Measurements from ENCODE around the gene GPR15LG.
A peak's percentile ranks its signal among the peaks of the same experiment; 100 is the strongest.
"Not testable (repeated sequence)": the region's sequence is repeated elsewhere in the genome, so short reads cannot be mapped to it uniquely, and the experiment has no call there.

Gene GPR15LG

DNA sequence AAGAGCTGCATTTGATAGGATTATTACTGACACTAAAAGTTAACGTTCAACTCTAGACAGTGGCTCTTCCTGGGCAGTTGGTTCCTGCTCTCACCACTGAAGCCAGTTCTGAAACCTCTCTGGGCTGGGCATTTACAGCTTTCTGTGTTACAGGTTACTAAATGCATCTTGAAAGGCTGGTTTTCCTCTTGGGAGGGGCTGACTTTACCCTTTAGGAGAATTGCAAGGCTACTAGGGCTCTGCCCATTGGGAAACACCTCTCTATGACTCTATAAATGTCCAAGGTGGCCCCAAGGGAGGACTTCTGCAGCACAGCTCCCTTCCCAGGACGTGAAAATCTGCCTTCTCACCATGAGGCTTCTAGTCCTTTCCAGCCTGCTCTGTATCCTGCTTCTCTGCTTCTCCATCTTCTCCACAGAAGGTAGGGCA is at the start of gene GPR15LG:
Gene GPR15LG (plus strand): TSS at position 301 of the 429 bp plus-strand sequence. CDS start 51 bp downstream, at position 352.
- no peak for DNase-seq

DNA sequence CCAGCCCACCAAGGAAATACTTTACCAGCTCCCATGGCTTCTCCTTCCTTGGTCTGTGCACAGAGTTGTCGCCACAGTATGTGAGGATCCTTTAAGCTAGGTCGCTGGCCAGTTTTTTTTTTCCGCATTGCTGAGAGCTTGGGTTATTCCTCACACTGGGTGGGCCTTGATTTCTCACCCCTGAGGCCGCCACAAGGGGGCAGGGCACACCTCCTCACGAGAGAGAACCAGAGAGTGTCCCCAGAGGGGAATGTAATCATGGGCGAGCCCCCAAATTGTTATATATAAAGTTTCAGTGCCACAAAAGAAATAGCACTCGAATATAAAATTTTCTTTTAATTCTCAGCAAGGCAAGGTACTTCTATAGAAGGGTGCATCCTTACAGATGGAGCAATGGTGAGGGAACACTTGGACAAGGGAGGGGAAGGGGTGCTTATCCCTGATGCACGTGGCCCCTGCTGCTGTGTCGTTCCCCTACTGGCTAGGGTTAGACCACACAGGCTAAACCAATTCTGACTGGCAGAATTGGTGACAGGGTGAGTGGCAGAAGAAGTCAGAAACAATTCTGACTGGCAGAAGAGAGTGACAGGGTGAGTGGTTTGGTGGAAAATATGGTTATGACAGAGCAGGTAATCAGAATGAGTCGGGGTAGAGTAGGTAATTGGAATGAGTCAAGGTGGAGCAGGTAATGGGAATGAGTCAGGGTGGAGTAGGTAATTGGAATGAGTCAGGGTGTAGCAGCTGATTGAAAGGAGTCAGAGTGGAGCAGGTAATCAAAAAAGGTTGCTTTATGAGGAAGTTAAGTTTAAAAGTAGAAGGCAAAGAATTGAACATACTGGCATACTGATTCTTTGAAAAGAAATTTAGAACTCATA is 47.5 kb upstream of the GPR15LG start:
- not testable (repeated sequence) for DNase-seq

DNA sequence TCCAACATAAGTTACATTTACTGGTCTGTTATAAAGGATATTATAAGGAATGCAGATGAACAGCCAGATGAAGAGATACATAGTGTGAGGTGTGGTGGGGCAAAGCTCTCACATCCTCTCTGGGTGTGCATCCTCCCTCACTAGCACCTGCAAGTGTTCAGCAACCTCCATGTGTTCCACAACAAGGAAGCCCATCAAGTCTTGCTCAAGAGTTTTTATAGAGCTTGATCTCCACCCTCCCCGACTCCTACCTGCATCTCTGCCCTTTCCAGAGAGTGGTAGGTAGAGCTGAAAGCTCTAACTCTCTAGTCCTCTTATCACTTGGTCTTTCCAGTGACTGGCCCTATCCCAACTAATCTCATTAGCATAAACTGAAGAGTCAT is 46.8 kb upstream of the GPR15LG start:
- DNase-seq, result no peak

GRCh38 chr10:84135836-84136235 is 37.8 kb upstream of the GPR15LG start:
- DNase-seq, result no peak

DNA sequence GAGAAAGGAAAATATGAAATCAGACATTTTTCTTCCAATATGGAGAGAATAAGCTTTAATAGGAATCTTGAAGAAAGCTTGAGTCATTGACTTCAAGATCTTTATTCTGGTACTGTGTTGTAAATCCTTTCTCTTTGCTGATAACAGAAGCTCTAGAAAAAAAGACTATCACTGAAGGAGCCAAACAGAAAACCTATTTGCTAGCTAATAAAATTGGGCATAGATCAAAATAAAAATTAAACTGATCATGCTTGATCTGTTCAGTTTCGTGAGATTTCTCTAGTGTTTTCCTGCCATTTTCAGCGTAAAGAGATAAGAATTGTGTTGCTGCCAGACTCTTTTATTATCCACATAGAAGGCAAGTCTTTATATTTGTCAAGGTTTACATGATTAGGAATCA is 35.8 kb upstream of the GPR15LG start:
- DNase-seq, result no peak

DNA sequence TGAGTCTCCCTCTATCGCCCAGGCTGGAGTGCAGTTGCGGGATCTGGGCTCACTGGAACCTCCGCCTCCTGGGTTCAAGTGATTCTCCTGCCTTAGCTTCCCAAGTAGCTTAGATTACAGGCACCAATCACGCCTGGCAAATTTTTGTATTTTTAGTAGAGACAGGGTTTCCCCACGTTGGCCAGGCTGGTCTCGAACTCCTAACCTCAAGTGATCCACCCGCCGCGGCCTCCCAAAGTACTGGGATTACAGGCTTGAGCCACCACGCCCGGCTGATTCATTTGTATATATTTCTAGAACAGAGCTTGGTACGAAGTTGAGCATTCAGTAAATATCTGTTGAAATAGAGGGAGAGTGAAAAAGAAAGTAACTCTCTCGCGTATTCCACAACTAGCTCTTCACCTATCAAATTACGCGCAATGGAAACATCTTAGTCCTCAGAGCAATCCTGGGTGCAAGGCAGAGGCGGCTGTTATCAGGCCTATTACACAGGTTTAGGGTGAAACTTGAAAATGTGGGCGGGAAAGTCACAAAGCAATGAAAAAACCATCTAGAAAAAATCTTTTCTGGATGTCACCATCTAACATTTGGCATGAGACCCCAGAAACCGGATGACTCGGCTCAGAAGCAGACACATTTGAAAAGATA is 35.0 kb upstream of the GPR15LG start:
- DNase-seq, result peak; percentile 67

DNA sequence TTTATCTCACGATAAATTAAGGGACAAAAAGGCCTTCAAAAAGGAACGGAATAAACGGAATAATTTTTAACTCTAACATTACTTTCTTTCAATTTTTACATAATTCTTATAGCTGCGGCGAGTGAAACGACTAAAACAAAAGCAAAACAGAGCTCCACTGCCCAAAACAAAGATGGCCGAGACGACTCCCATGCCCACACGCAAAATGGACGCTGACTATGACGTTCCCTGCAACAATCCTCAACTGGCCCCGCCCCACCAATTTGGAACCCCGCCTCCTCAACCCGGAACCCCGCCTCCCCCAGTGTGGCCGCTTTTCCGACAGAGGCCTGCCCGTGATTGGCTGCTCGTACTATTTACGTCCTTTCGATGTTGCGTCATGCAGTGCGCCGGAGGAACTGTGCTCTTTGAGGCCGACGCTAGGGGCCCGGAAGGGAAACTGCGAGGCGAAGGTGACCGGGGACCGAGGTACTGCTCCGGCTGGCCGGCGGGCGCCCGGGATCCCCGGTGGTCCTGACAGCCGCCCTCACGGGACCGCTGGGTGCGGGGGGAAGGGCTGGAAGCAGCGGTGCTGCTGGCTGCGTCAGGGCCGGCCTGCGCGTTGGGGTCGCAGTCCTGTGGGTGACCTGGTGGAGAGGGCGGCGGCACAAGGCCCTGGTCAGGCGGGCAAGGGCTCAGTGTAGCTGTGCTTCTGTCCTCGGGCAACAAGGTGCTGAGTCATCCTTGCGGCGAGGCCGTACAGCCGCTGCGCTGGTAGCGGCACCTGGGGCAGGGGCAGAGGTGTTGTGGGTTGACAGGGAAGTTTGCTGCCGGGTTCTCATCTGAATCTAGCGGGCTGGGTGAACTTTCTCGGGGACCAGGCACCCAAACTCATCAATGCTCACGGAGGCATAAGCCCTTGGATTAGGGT is 34.2 kb upstream of the GPR15LG start, which contains the start of gene GHITM:
Gene GHITM (plus strand): TSS at position 384 of the 910 bp plus-strand sequence. CDS start 1,992 bp downstream, outside the sequence.
- peak; percentile 96 for DNase-seq

- no peak for DNase-seq
These were observed 33.6 kb upstream of the GPR15LG start for GRCh38 chr10:84140036-84140379.

DNA sequence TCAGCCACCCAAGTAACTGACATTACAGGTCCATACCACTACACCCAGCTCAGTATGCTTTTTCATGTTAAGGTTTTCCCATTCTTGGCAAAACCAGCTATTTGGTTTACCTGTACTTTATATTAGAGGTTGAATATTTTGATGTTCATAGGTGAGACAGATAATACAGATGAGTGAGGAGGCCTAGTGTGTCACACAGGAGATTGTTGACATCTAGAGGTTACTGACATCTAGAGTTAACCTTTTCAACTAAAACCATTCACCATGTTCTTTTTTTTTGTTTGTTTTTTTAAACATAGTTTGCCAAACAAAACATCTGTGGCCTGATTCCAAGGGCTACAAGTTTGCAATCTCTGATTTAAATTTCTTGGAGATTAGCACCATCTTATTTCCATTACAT is 26.3 kb upstream of the GPR15LG start:
- DNase-seq, result no peak

DNA sequence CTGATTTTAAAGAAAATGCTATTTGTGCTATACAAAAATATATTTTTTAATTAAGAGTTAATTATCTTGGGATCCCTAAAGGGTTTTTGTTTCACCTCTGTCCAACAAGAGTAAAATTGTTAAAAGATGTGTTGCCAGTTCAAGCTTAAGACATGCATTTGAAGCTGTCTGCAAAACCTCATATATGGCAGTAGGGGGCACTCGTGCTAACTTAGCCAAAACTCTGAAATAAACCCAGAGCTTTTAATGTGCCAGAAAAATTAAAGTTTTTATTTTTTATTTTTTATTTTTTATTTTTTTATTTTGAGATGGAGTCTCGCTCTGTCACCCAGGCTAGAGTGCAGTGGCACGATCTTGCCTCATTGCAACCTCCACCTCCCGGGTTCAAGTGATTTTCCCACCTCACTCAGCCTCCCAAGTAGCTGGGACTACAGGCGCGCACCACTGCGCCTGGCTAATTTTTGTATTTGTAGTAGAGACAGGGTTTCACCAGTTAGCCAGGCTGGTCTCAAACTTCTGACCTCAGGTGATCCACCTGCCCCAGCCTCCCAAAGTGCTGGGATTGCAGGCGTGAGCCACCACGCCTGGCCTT is 25.5 kb upstream of the GPR15LG start:
- peak; percentile 44 for DNase-seq

DNA sequence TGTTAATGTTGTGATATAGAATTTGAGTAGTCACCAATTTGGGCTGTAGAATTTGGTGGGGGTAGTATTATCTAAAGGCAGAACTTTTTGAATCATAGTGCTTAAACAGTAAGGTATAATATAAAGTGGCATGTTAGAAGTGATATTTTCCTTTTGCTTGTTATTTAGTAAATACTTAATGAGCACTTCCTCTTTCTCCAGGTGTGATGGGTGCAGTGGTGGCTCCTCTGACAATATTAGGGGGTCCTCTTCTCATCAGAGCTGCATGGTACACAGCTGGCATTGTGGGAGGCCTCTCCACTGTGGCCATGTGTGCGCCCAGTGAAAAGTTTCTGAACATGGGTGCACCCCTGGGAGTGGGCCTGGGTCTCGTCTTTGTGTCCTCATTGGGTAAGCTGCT is 23.7 kb upstream of the GPR15LG start:
- no peak for DNase-seq

DNA sequence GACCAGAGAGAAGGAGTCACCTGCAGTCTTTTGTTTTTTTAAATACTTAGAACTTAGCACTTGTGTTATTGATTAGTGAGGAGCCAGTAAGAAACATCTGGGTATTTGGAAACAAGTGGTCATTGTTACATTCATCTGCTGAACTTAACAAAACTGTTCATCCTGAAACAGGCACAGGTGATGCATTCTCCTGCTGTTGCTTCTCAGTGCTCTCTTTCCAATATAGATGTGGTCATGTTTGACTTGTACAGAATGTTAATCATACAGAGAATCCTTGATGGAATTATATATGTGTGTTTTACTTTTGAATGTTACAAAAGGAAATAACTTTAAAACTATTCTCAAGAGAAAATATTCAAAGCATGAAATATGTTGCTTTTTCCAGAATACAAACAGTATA is 20.8 kb upstream of the GPR15LG start:
- DNase-seq, result no peak

DNA sequence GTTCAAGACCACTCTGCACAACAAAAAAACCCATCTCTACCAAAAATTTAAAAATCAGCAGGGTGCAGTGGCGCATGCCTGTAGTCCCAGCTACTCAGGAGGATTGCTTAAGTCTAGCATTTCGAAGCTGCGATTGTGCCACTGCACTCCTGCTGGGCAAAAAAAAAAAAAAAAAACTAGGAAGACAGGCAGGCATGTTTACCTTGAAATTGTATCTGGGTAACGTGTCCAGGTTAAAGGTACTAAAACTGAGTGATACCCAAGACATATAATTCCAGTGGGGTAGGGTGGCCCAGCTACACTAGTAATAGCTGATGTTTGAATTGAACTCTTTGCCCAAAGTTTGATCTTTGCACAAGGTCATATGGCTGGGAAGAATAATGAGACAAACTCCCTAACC is 18.1 kb upstream of the GPR15LG start:
- no peak for DNase-seq

GRCh38 chr10:84156009-84156408 is 17.6 kb upstream of the GPR15LG start:
- no peak for DNase-seq

DNA sequence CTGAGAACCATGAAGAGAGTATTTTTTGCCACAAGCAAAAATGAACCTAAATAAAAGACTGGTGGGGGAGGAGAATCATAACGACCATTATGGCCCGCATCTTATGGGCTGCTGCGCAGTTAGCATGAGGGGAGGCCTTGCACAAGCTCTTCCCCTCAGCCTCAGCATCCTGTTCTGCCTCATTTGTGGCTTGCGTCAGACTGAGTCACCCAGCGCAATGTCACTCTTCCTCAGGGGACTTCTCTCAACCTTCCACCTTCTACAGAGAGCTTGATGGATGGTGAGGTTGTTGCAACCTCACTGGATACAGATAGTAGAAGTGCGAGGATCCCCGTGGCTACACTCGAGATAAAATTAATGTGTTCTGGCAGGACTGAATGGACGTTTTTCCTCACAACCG is 16.8 kb upstream of the GPR15LG start:
- DNase-seq, result no peak

DNA sequence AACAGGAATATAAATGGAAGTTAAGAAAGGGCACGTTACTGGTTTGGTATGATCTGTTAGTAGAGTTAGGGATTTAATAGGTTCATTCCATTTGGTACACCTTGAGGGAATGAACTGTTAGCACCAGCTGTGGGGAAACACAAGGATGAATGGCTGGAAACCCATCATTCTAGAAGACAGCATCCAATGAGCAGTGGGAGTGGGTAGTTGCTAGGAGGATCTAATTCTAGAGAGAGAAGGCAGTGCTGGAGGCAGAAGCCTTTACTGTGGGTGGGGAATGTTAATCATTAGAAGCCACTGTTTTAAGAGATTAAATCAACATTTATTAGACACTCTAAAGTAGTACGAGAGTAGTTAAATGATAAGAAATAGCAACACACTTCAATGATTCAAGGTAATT is 15.5 kb upstream of the GPR15LG start:
- no peak for DNase-seq

DNA sequence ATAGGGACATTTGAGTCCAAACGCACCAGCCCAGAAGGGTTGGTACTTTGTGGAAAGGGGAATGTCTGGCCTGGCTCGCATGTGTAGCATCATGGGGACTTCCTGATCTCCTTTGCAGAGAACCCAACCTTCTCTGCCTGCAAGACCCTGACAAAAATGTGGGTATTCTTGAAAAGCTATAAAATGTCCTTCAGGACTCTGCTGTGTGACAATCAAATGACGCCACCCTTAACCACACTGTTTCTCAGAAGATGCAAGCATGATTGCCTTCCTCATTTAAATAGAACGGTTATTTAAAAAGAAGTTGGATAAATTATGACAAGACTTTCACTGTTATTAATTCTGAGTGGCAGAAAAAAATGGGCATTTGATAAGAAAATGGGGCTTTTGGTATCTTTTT is 15.1 kb upstream of the GPR15LG start:
- DNase-seq, result no peak

DNA sequence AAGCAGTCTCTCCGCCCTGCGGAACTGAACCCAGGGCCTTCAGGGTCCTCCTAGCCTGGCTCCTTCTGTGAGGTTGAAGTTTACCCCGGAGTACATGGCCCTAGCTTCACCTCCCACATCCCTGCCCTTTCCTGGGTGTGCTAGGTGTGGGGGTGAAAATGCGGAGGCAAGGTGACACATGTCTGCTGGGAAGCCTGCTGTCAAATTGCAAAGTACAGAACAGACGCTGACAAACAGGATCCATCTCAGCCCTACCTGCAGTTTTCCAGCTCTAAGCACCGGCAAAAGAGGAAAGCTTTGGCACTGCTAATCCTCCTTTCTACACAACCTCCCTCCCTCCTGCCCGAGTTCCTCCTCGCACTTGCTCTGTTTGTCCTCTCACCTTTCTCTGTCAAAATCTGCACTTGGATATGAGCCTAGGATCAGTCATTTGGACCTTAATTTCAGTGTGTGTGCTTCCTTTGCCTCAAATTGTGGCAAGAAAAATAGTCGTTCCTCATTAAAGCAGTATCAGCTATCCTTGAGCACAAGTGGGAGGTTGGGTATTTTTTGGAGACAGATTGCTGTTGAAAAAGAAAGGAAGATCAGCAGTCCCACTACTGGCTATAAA is 14.4 kb upstream of the GPR15LG start:
- DNase-seq, result no peak

DNA sequence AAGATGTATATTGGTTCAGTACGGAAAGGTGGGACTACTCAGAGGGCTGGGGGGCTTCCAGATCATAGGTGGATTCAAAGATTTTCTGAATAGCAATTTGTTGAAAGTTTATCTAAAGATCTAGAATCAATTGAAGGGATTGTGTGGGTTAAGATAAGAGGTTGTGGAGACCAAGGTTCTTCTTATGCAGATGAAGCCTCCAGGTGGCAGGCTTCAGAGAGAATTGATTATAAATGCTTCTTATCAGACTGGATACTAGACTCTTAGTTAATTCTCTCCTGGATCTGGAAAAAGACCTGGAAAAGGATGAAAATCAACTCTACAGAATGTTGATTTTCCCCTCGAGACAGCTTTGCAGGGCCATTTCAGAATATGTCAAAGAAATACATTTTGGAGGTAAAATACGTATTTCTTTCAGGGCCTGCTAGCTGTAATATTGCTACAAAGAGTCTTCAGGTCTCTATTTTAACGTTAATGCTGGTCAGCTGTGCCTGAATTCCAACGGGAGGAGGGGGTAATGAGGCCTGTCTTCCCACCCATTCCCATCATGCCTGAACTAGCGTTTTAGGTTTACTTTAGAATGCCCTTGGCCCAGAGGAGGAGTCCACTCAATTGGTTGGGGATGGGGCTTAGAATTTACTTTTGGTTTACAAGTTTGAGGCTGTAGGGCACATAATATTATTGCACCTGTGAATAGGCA is 12.8 kb upstream of the GPR15LG start:
- no peak for DNase-seq

DNA sequence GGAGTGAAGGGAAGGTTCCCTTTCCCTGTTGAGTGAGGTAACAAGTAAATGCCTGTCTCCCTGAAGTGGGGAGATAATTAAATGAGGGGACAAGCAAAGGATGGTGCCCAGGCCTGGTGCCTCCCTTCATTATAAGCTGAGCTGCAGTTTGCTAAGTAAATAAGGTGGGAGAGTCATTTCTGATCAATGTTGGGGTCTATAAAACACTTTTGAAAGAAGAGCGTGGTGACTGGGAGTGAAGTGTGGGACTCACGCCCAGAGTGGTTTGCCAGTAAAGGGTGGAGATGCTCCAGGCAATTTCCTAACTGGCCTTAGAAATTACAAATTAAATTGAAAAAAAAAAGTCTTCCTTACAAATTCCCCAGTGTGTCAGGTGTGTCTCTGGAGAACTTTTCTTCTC is 9.6 kb upstream of the GPR15LG start:
- no peak for DNase-seq

DNA sequence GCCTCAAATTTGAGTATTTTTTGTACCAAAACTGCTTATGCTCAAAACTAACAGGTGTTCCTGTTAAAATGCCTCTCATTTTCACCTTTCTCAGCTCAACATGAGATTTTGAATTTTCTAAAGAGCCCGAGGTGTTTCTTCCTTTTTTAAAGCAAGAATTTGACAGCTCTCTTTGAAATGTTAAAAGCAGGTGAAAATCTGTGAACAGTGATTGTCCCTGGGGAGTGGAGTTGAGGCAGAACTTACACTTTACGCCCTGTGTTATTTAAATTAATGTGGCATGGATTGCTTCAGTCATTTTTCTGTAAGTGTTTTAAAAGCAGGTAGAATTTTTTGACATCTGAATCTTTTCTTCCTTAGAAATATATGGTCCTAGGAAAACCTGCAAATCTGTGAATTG is 9.2 kb upstream of the GPR15LG start:
- DNase-seq, result no peak

Data from NCI-H510A treated with DMSO at 0.1 percent for 48 hours (cell line).